ENCODE results near the gene DPEP1. TPM values are rescaled to one million over a fixed set of nuclear protein-coding genes. Genes with fewer than 3 reads are reported as not detected.
"Not testable (repeated sequence)": the region's sequence is repeated elsewhere in the genome, so short reads cannot be mapped to it uniquely, and the experiment has no call there.

The DPEP1 gene
- total RNA-seq, 1 experiment from 2014 or later: 13.6 TPM

DNA sequence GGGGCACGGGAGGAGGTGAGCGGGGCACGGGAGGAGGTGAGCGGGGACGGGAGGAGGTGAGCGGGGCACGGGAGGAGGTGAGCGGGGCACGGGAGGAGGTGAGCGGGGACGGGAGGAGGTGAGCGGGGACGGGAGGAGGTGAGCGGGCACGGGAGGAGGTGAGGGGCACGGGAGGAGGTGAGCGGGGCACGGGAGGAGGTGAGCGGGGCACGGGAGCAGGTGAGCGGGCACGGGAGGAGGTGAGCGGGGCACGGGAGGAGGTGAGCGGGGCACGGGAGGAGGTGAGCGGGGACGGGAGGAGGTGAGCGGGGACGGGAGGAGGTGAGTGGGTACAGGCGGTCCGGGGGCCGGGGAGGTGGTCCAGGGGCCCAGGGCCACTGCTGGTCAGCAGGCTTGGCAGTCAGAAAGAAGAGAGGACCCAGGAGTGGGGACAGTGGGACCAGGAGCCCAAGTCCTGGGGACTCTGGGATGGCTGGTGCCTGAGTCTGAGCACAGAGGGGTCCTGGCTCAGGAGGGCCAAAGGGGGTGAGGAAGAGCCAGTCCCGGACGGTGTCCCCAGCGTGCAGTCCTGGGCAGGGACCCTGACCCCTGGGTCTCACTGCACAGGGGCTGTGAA, 42.4 kb upstream of the DPEP1 start:
- DNase-seq (ENCODE audit: low spot score); H3K27ac Mint-ChIP-seq: not testable (repeated sequence)

GRCh38 chr16:89571636-89572035, 41.8 kb upstream of the DPEP1 start:
- Mint-ChIP-seq H3K27me3 (ENCODE audit: low read depth) (peaks cover 3% of the 10 kb centered on the region), H3K4me3 (no peak overlapping the region), H3K36me3 (no peaks in the 10 kb centered on the region; the same call in 1 of the 2 replicates), H3K4me1 (peaks cover 10% of the 10 kb centered on the region), H3K9me3 (no peaks in the 10 kb centered on the region), H3K27ac (no peak overlapping the region)
- TF ChIP-seq, protein P1, sequence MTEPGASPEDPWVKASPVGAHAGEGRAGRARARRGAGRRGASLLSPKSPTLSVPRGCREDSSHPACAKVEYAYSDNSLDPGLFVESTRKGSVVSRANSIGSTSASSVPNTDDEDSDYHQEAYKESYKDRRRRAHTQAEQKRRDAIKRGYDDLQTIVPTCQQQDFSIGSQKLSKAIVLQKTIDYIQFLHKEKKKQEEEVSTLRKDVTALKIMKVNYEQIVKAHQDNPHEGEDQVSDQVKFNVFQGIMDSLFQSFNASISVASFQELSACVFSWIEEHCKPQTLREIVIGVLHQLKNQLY (CRISPR knock-in tag; IDR thresholded peaks at IDR 0.05): no peak
- TF ChIP-seq, protein P2, sequence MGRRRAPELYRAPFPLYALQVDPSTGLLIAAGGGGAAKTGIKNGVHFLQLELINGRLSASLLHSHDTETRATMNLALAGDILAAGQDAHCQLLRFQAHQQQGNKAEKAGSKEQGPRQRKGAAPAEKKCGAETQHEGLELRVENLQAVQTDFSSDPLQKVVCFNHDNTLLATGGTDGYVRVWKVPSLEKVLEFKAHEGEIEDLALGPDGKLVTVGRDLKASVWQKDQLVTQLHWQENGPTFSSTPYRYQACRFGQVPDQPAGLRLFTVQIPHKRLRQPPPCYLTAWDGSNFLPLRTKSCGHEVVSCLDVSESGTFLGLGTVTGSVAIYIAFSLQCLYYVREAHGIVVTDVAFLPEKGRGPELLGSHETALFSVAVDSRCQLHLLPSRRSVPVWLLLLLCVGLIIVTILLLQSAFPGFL (CRISPR knock-in tag; IDR thresholded peaks at IDR 0.05; ENCODE audit: borderline replicate concordance): peak; percentile 73; the same call in 1 of the 2 replicates
- DNase-seq (ENCODE audit: low spot score): no peak
- no peak for ATAC-seq
- CTCF ChIA-PET: interaction anchor here (1.4 kb wide), 2 partner anchors 14 to 28 kb away, joined by 3 to 4 read pairs; no protein-coding TSS in a partner anchor
- POLR2A ChIA-PET: no interaction called here

More for the DNA sequence above, 42.4 kb upstream of the DPEP1 start:
- ATAC-seq; H3K9me3 Mint-ChIP-seq; H3K4me3 Mint-ChIP-seq; H3K36me3 Mint-ChIP-seq; H3K27me3 Mint-ChIP-seq (ENCODE audit: low read depth); POLR2A ChIA-PET: not testable (repeated sequence)
- peaks cover 14% of the 10 kb centered on the region for H3K4me1 Mint-ChIP-seq
- CTCF ChIA-PET: interaction anchor here (1.4 kb wide), 2 partner anchors 14 to 29 kb away, joined by 3 to 4 read pairs; no protein-coding TSS in a partner anchor

GRCh38 chr16:89572073-89572484, 41.4 kb upstream of the DPEP1 start:
- ATAC-seq (no peak), DNase-seq (ENCODE audit: low spot score) (no peak)
- POLR2A ChIA-PET: no interaction called here
- Mint-ChIP-seq H3K9me3 (no peaks in the 10 kb centered on the region), H3K4me3 (no peak overlapping the region), H3K36me3 (no peaks in the 10 kb centered on the region; the same call in 1 of the 2 replicates), H3K27me3 (ENCODE audit: low read depth) (peaks cover 3% of the 10 kb centered on the region), H3K27ac (no peak overlapping the region), H3K4me1 (peaks cover 10% of the 10 kb centered on the region)
- CTCF ChIA-PET: interaction anchor here (1.4 kb wide), 2 partner anchors 15 to 28 kb away, joined by 3 to 4 read pairs; no protein-coding TSS in a partner anchor
- TF ChIP-seq, protein P3, sequence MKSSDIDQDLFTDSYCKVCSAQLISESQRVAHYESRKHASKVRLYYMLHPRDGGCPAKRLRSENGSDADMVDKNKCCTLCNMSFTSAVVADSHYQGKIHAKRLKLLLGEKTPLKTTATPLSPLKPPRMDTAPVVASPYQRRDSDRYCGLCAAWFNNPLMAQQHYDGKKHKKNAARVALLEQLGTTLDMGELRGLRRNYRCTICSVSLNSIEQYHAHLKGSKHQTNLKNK (CRISPR knock-in tag; IDR thresholded peaks at IDR 0.05): no peak
- TF ChIP-seq NR1H2 (CRISPR knock-in tag; IDR thresholded peaks at IDR 0.05) (no peak), CREB1 (CRISPR knock-in tag; IDR thresholded peaks at IDR 0.05) (no peak)

GRCh38 chr16:89572485-89573205, 40.8 kb upstream of the DPEP1 start:
- TF ChIP-seq, protein P4, sequence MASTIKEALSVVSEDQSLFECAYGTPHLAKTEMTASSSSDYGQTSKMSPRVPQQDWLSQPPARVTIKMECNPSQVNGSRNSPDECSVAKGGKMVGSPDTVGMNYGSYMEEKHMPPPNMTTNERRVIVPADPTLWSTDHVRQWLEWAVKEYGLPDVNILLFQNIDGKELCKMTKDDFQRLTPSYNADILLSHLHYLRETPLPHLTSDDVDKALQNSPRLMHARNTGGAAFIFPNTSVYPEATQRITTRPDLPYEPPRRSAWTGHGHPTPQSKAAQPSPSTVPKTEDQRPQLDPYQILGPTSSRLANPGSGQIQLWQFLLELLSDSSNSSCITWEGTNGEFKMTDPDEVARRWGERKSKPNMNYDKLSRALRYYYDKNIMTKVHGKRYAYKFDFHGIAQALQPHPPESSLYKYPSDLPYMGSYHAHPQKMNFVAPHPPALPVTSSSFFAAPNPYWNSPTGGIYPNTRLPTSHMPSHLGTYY (CRISPR knock-in tag; IDR thresholded peaks at IDR 0.05): no peak
- TF ChIP-seq GABPB1 (CRISPR knock-in tag; IDR thresholded peaks at IDR 0.05) (peak; percentile 49), ZNF232 (CRISPR knock-in tag; IDR thresholded peaks at IDR 0.05) (no peak)
- TF ChIP-seq, protein P5, sequence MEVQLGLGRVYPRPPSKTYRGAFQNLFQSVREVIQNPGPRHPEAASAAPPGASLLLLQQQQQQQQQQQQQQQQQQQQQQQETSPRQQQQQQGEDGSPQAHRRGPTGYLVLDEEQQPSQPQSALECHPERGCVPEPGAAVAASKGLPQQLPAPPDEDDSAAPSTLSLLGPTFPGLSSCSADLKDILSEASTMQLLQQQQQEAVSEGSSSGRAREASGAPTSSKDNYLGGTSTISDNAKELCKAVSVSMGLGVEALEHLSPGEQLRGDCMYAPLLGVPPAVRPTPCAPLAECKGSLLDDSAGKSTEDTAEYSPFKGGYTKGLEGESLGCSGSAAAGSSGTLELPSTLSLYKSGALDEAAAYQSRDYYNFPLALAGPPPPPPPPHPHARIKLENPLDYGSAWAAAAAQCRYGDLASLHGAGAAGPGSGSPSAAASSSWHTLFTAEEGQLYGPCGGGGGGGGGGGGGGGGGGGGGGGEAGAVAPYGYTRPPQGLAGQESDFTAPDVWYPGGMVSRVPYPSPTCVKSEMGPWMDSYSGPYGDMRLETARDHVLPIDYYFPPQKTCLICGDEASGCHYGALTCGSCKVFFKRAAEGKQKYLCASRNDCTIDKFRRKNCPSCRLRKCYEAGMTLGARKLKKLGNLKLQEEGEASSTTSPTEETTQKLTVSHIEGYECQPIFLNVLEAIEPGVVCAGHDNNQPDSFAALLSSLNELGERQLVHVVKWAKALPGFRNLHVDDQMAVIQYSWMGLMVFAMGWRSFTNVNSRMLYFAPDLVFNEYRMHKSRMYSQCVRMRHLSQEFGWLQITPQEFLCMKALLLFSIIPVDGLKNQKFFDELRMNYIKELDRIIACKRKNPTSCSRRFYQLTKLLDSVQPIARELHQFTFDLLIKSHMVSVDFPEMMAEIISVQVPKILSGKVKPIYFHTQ (CRISPR knock-in tag; IDR thresholded peaks at IDR 0.05): no peak
- Mint-ChIP-seq H3K4me1 (peaks cover 9% of the 10 kb centered on the region), H3K36me3 (no peaks in the 10 kb centered on the region; the same call in 1 of the 2 replicates), H3K4me3 (peak overlapping the region; percentile 8; the same call in 1 of the 2 replicates), H3K9me3 (no peaks in the 10 kb centered on the region), H3K27ac (no peak overlapping the region), H3K27me3 (ENCODE audit: low read depth) (peaks cover 8% of the 10 kb centered on the region)
- ATAC-seq: no peak
- POLR2A ChIA-PET: no interaction called here
- no peak for DNase-seq (ENCODE audit: low spot score)
- CTCF ChIA-PET: interaction anchor here (1.4 kb wide), 2 partner anchors 15 to 27 kb away, joined by 3 to 4 read pairs; no protein-coding TSS in a partner anchor

Data from WTC11 (cell line).